Upper lobe of left lung (tissue), 6 donors: ENCODE measurements around the gene ZC3H4. TPM values are rescaled to one million over a fixed set of nuclear protein-coding genes. Genes with fewer than 3 reads are reported as not detected.

Experiments used
- ATAC-seq, 2 donors: fragments of 200-7000 bp; cut with Tn5 transposase; one replicate each; pipeline ENCODE4 v1.9.1; 2022; ENCODE audit warnings: mild to moderate bottlenecking in 2 of 2, moderate library complexity in 2 of 2; ENCODE audit not compliant: low FRiP score in 2 of 2
- DNase-seq, 2 donors: peaks; one replicate each; pipeline ENCODE4 v3.0.0-alpha.2; 2019 to 2020
- H3K27ac ChIP-seq, 4 donors: fragments of 200-600 bp; sonication (generic); one replicate each; pipeline ENCODE4 v1.5.1; 2016 to 2019
- H3K27me3 ChIP-seq, 4 donors: fragments of 200-600 bp; sonication (generic); one replicate each; pipeline ENCODE4 v1.5.1; 2017 to 2019
- H3K36me3 ChIP-seq, 4 donors: fragments of 200-600 bp; sonication (generic); one replicate each; pipeline ENCODE4 v1.5.1; 2016 to 2019
- H3K4me1 ChIP-seq, 4 donors: fragments of 200-600 bp; sonication (generic); one replicate each; pipeline ENCODE4 v1.5.1; 2018 to 2019
- H3K4me3 ChIP-seq, 4 donors: fragments of 200-600 bp; sonication (generic); one replicate each; pipeline ENCODE4 v1.5.1; 2017 to 2019; ENCODE audit warnings: mild to moderate bottlenecking in 2 of 4, moderate library complexity in 1 of 4
- H3K9me3 ChIP-seq, 4 donors: fragments of 200-600 bp; sonication (generic); one replicate each; pipeline ENCODE4 v1.5.1; 2018 to 2019
- EP300 ChIP-seq, 4 donors: sonication (generic); formaldehyde crosslinking; IDR thresholded peaks; one replicate each; pipeline ENCODE4 v1.5.1; 2017; ENCODE audit warnings: antibody characterized with exemption in 4 of 4, control low read depth in 2 of 4
- POLR2A ChIP-seq, 4 donors: fragments of 450-650 bp; IDR thresholded peaks; one replicate each; pipeline ENCODE4 v1.5.1; 2016 to 2017; ENCODE audit warnings: antibody characterized with exemption in 4 of 4, mild to moderate bottlenecking in 2 of 4
- POLR2AphosphoS5 ChIP-seq, 2 donors: sonication (generic); formaldehyde crosslinking; IDR thresholded peaks; one replicate each; pipeline ENCODE4 v1.5.1; 2017; ENCODE audit warnings: antibody characterized with exemption in 2 of 2
- WGBS, 2 donors: methylation state at CpG; one replicate each; pipeline ENCODE4 v1.1.5; 2017 to 2018; 5-methylcytosine and 5-hydroxymethylcytosine counted together
- total RNA-seq, 6 donors: library from RNA; depleted of rRNA in 4 of 6; stranded (reverse); fragments of >200 nt in 4 of 6; gene quantifications; one replicate each; pipeline versions ENCODE4 v1.1.0 to v1.2.1, GENCODE V29; 2016 to 2021
- TF ChIP-seq, protein P1 (sequence below), 6 experiments: fragments of 450-650 bp in 4 of 6; fragments of 200-600 bp in 2 of 6; sonication (generic) in 2 of 6; IDR thresholded peaks; one replicate each; pipeline ENCODE4 v1.5.1; 2016 to 2019; ENCODE audit warnings: antibody characterized with exemption in 6 of 6
- donor health status: DM: no; HTN: no; CAD: no; lungs with moderate emphysema.
- donor health status: DM: no; HTN: yes; CAD: no; lungs with severe emphysema.

Gene ZC3H4
- total RNA-seq, 6 donors from 2014 or later: 28.6 to 57.6 (median 44.1) TPM

GRCh38 chr19:47113850-47114651 is 475 bp upstream of the ZC3H4 start:
- Histone ChIP-seq H3K27ac (peak overlapping the region; percentile 98 to 100 (median 100)), H3K4me1 (peaks cover 12 to 21% (median 17%) of the 10 kb centered on the region in 4 donors), H3K27me3 (no peaks in the 10 kb centered on the region), H3K4me3 (peak overlapping the region in 3 of 4 donors; percentile 73 to 86 (median 76)), H3K9me3 (no peaks in the 10 kb centered on the region), H3K36me3 (no peaks in the 10 kb centered on the region)
- TF ChIP-seq POLR2AphosphoS5 (IDR thresholded peaks at IDR 0.05) (no peak), POLR2A (IDR thresholded peaks at IDR 0.05) (peak in 1 of 4 donors; percentile 9), EP300 (IDR thresholded peaks at IDR 0.05) (no peak)
- TF ChIP-seq, protein P1, sequence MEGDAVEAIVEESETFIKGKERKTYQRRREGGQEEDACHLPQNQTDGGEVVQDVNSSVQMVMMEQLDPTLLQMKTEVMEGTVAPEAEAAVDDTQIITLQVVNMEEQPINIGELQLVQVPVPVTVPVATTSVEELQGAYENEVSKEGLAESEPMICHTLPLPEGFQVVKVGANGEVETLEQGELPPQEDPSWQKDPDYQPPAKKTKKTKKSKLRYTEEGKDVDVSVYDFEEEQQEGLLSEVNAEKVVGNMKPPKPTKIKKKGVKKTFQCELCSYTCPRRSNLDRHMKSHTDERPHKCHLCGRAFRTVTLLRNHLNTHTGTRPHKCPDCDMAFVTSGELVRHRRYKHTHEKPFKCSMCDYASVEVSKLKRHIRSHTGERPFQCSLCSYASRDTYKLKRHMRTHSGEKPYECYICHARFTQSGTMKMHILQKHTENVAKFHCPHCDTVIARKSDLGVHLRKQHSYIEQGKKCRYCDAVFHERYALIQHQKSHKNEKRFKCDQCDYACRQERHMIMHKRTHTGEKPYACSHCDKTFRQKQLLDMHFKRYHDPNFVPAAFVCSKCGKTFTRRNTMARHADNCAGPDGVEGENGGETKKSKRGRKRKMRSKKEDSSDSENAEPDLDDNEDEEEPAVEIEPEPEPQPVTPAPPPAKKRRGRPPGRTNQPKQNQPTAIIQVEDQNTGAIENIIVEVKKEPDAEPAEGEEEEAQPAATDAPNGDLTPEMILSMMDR (IDR thresholded peaks at IDR 0.05): no peak
- ATAC-seq: no peak
- DNase-seq: peak in 1 of 2 donors; percentile 63
- WGBS, 2 donors: 58 to 59% methylated on average over 26 of the region's 26 CpGs

- Histone ChIP-seq H3K4me3 (peak overlapping the region; percentile 62 to 86 (median 74)), H3K27me3 (no peaks in the 10 kb centered on the region), H3K4me1 (peaks cover 27 to 38% (median 29%) of the 10 kb centered on the region in 4 donors), H3K36me3 (no peaks in the 10 kb centered on the region), H3K27ac (peak overlapping the region; percentile 98 to 100 (median 100)), H3K9me3 (no peaks in the 10 kb centered on the region)
- 0 to 2% methylated on average over 21 to 57 of the region's 85 CpGs for WGBS, 2 donors
- DNase-seq: peak; percentile 87 to 95
- TF ChIP-seq POLR2A (IDR thresholded peaks at IDR 0.05) (peak in 3 of 4 donors; percentile 34 to 88 (median 47)), EP300 (IDR thresholded peaks at IDR 0.05) (peak in 1 of 4 donors; percentile 13), POLR2AphosphoS5 (IDR thresholded peaks at IDR 0.05) (peak; percentile 24 to 82)
- TF ChIP-seq, protein P1 (IDR thresholded peaks at IDR 0.05): peak in 2 of 6 experiments; percentile 15 to 19
- ATAC-seq: peak; percentile 59 to 84
Observed at GRCh38 chr19:47112166-47112996, 1.2 kb downstream of the ZC3H4 start.

- ATAC-seq: no peak
- peak overlapping the region; percentile 98 to 100 (median 100) for H3K27ac ChIP-seq
- no peaks in the 10 kb centered on the region for H3K27me3 ChIP-seq
- TF ChIP-seq, protein P1 (IDR thresholded peaks at IDR 0.05): no peak
- TF ChIP-seq POLR2AphosphoS5 (IDR thresholded peaks at IDR 0.05): no peak
- no peak for TF ChIP-seq EP300 (IDR thresholded peaks at IDR 0.05)
- TF ChIP-seq POLR2A (IDR thresholded peaks at IDR 0.05): no peak
- H3K4me3 ChIP-seq: peak overlapping the region; percentile 62 to 86 (median 74)
- DNase-seq: no peak
- no peaks in the 10 kb centered on the region for H3K36me3 ChIP-seq
- WGBS, 2 donors: 0 to 1% methylated on average over 3 to 22 of the region's 24 CpGs
- peaks cover 34 to 45% (median 36%) of the 10 kb centered on the region in 4 donors for H3K4me1 ChIP-seq
- H3K9me3 ChIP-seq: no peaks in the 10 kb centered on the region
Observed at GRCh38 chr19:47111682-47112165, 1.9 kb downstream of the ZC3H4 start.

GRCh38 chr19:47111006-47111621 is 2.5 kb downstream of the ZC3H4 start:
- DNase-seq (peak; percentile 44 to 81), ATAC-seq (no peak)
- Histone ChIP-seq H3K36me3 (no peaks in the 10 kb centered on the region), H3K27me3 (no peaks in the 10 kb centered on the region), H3K4me1 (peaks cover 35 to 51% (median 39%) of the 10 kb centered on the region in 4 donors), H3K9me3 (no peaks in the 10 kb centered on the region), H3K4me3 (peak overlapping the region; percentile 62 to 86 (median 74)), H3K27ac (peak overlapping the region; percentile 98 to 100 (median 100))
- TF ChIP-seq POLR2A (IDR thresholded peaks at IDR 0.05) (no peak), POLR2AphosphoS5 (IDR thresholded peaks at IDR 0.05) (peak in 1 of 2 donors; percentile 5)
- WGBS, 2 donors: 0% methylated on average over 30 to 34 of the region's 35 CpGs
